ENCODE results near the gene ATOX1.

The ATOX1 gene

GRCh38 chr5:151694035-151694485 is 64.4 kb downstream of the ATOX1 start:
- no peak for DNase-seq

Data from stimulated activated naive CD4-positive, alpha-beta T cell (primary cell).